PC-3 (cell line): ENCODE data around the gene VPS37B. TPM values are rescaled to one million over a fixed set of nuclear protein-coding genes. Genes with fewer than 3 reads are reported as not detected.
A peak's percentile ranks its signal among the peaks of the same experiment; 100 is the strongest.

Source experiments
- ATAC-seq: fragments of 200-7000 bp; cut with Tn5 transposase; 2 replicates; pipeline ENCODE4 v1.9.1; 2020; ENCODE audit warnings: mild to moderate bottlenecking, moderate library complexity
- BruUV-seq: library from RNA; stranded (reverse); fragments of 400-500 nt; replicated peaks from 2 replicates; lab custom pipeline; 2021; lab: Mats Ljungman, UMichigan
- CTCF ChIA-PET: fragments of 300-600 bp; sonication (Branson Sonifier 250); formaldehyde crosslinking; loops from one replicate; lab custom pipeline; 2022; ENCODE audit warnings: antibody characterized with exemption; lab: Charles Lee
- POLR2A ChIA-PET: fragments of 300-600 bp; sonication (Branson Sonifier 250); formaldehyde crosslinking; loops from one replicate; lab custom pipeline; 2022; ENCODE audit warnings: antibody characterized with exemption; ENCODE audit not compliant: unreplicated experiment; lab: Charles Lee
- DNase-seq: peaks from one replicate; pipeline ENCODE4 v3.0.0-alpha.2; 2015
- H2AFZ ChIP-seq: fragments of 300-600 bp; sonication (generic); 2 replicates; pipeline ENCODE4 v1.6.0; 2016; ENCODE audit warnings: antibody characterized with exemption, low read length
- H3F3A ChIP-seq: fragments of 300-600 bp; sonication (generic); one replicate; pipeline ENCODE4 v1.6.0; 2017; ENCODE audit warnings: antibody characterized with exemption, low read length, control low read depth, mild to moderate bottlenecking; ENCODE audit not compliant: unreplicated experiment
- H3K27ac ChIP-seq: fragments of 300-600 bp; sonication (generic); 2 replicates; pipeline ENCODE4 v1.5.1; 2016; ENCODE audit warnings: mild to moderate bottlenecking, low read length
- H3K27me3 ChIP-seq: fragments of 300-600 bp; sonication (generic); 2 replicates; pipeline ENCODE4 v1.6.1; 2016; ENCODE audit warnings: low read length, mixed read lengths
- H3K36me3 ChIP-seq: fragments of 300-600 bp; sonication (generic); 2 replicates; pipeline ENCODE4 v1.6.1; 2016; ENCODE audit warnings: low read depth, mixed run types, low read length, mixed read lengths
- H3K4me1 ChIP-seq: fragments of 300-600 bp; sonication (generic); 2 replicates; pipeline ENCODE4 v1.5.1; 2016; ENCODE audit warnings: low read length; ENCODE audit not compliant: insufficient read depth
- H3K4me2 ChIP-seq: fragments of 300-600 bp; sonication (generic); 2 replicates; pipeline ENCODE4 v1.6.0; 2016; ENCODE audit warnings: low read length
- H3K4me3 ChIP-seq: fragments of 300-600 bp; sonication (generic); 2 replicates; pipeline ENCODE4 v1.5.1; 2016; ENCODE audit warnings: mild to moderate bottlenecking, low read length, mixed read lengths
- H3K79me2 ChIP-seq: fragments of 300-600 bp; sonication (generic); 2 replicates; pipeline ENCODE4 v1.6.1; 2017; ENCODE audit warnings: low read length, mixed read lengths
- H3K9ac ChIP-seq: fragments of 300-600 bp; sonication (generic); 2 replicates; pipeline ENCODE4 v1.6.0; 2016; ENCODE audit warnings: mild to moderate bottlenecking, low read length
- H3K9me2 ChIP-seq: fragments of 300-600 bp; sonication (generic); replicated peaks from 2 replicates; pipeline ENCODE4 v1.6.1; 2016; ENCODE audit warnings: mixed run types, low read length, mixed read lengths
- H3K9me3 ChIP-seq: fragments of 300-600 bp; sonication (generic); 2 replicates; pipeline ENCODE4 v1.6.1; 2016; ENCODE audit warnings: low read length, mixed read lengths
- H4K20me1 ChIP-seq: fragments of 300-600 bp; sonication (generic); 2 replicates; pipeline ENCODE4 v1.6.1; 2016; ENCODE audit warnings: low read length, mixed read lengths
- CTCF ChIP-seq: fragments of 300-600 bp; sonication (generic); conservative IDR thresholded peaks from 2 replicates; pipeline ENCODE4 v1.5.1; 2017; ENCODE audit warnings: antibody characterized with exemption, low read depth, mild to moderate bottlenecking, low read length
- EZH2 ChIP-seq: fragments of 300-600 bp; sonication (generic); IDR thresholded peaks from one replicate; pipeline ENCODE4 v1.6.1; 2017; ENCODE audit warnings: antibody characterized with exemption, mild to moderate bottlenecking, low read length; ENCODE audit not compliant: unreplicated experiment
- EZH2phosphoT487 ChIP-seq: fragments of 300-600 bp; sonication (generic); IDR thresholded peaks from 2 replicates; pipeline ENCODE4 v1.6.1; 2018; ENCODE audit warnings: mild to moderate bottlenecking, antibody characterized with exemption, low read length, borderline replicate concordance
- intact Hi-C: fragments of 100-400 bp; cut with micrococcal nuclease; formaldehyde crosslinking; loops from 2 replicates; pipeline ENCODE4 v1.9.0; 2023
- total RNA-seq: library from RNA; depleted of rRNA; stranded (reverse); fragments of >200 nt; gene quantifications from 2 replicates; pipeline ENCODE4 v1.2.3, GENCODE V29; 2014

VPS37B gene
- total RNA-seq, 1 experiment from 2014 or later, result 74.3 TPM

- peaks cover 45% of the 10 kb centered on the region for H3K79me2 ChIP-seq
- no peak overlapping the region for H2AFZ ChIP-seq
- ChIA-PET POLR2A (interaction anchor here (0.6 kb wide), 1 partner anchor 65 kb away, joined by 3 read pairs; no protein-coding TSS in a partner anchor), CTCF (no interaction called here)
- H3K4me2 ChIP-seq, result no peak overlapping the region
- DNase-seq (peak; percentile 43), ATAC-seq (peak; percentile 16; the same call in 1 of the 2 replicates)
- no peaks in the 10 kb centered on the region for H3K27me3 ChIP-seq
- intact Hi-C loops, result no loop called here
- peaks cover 58% of the 10 kb centered on the region for H3K36me3 ChIP-seq
- no peak overlapping the region for H3K9ac ChIP-seq
- H3K27ac ChIP-seq, result no peak overlapping the region
- peaks cover 8% of the 10 kb centered on the region; the same call in 1 of the 2 replicates for H4K20me1 ChIP-seq
- peak; percentile 56 for TF ChIP-seq CTCF
- no peak for TF ChIP-seq EZH2
- H3K9me2 ChIP-seq, result no peaks in the 10 kb centered on the region
- no peaks in the 10 kb centered on the region for H3K9me3 ChIP-seq
- H3K4me1 ChIP-seq, result peaks cover 12% of the 10 kb centered on the region
- no peaks in the 10 kb centered on the region for H3F3A ChIP-seq
- no TSS peak for BruUV-seq
- no peak overlapping the region for H3K4me3 ChIP-seq
These were observed 28.0 kb downstream of the VPS37B start for GRCh38 chr12:122867691-122868461.

GRCh38 chr12:122866950-122867607 lies 28.8 kb downstream of the VPS37B start:
- TF ChIP-seq EZH2 (no peak), EZH2phosphoT487 (no peak), CTCF (no peak)
- Histone ChIP-seq H4K20me1 (no peaks in the 10 kb centered on the region), H3K4me3 (no peak overlapping the region), H3K9me2 (no peaks in the 10 kb centered on the region), H3K9me3 (no peaks in the 10 kb centered on the region), H3K79me2 (peaks cover 37% of the 10 kb centered on the region), H3K9ac (no peak overlapping the region), H3F3A (no peaks in the 10 kb centered on the region), H3K27me3 (no peaks in the 10 kb centered on the region), H3K27ac (no peak overlapping the region), H2AFZ (no peak overlapping the region), H3K4me2 (no peak overlapping the region), H3K36me3 (peaks cover 58% of the 10 kb centered on the region), H3K4me1 (peaks cover 4% of the 10 kb centered on the region)
- ATAC-seq (no peak), DNase-seq (no peak)
- CTCF ChIA-PET, result no interaction called here
- no TSS peak for BruUV-seq
- intact Hi-C loops, result no loop called here
- POLR2A ChIA-PET, result interaction anchor here (0.6 kb wide), 1 partner anchor 64 kb away, joined by 3 read pairs; no protein-coding TSS in a partner anchor
